IMR-90 (cell line): ENCODE results near the gene FBN1. TPM values are rescaled to one million over a fixed set of nuclear protein-coding genes. Genes with fewer than 3 reads are reported as not detected.

Source experiments
- ATAC-seq: fragments of 200-7000 bp; cut with Tn5 transposase; 2 replicates; pipeline ENCODE4 v1.9.1; 2020; ENCODE audit warnings: low read depth, mild to moderate bottlenecking, moderate library complexity
- BruUV-seq: library from RNA; stranded (reverse); fragments of 400-500 nt; replicated peaks from 2 replicates; lab custom pipeline; 2021; lab: Mats Ljungman, UMichigan
- CTCF ChIA-PET: fragments of 300-600 bp; formaldehyde crosslinking; extraction: SDS; loops from one replicate; lab custom pipeline; 2021; ENCODE audit warnings: antibody characterized with exemption; lab: Yijun Ruan, JAX
- POLR2A ChIA-PET: fragments of 300-600 bp; sonication (Branson Sonifier 250); formaldehyde crosslinking; loops from one replicate; lab custom pipeline; 2022; ENCODE audit warnings: antibody characterized with exemption; ENCODE audit not compliant: unreplicated experiment; lab: Charles Lee
- DNase-seq: peaks from one replicate; pipeline ENCODE4 v3.0.0; 2013
- H2AFZ ChIP-seq: replicated peaks from 2 replicates; pipeline ENCODE3; 2013; ENCODE audit warnings: low read length, mild to moderate bottlenecking; ENCODE audit not compliant: poor library complexity
- H2AK5ac ChIP-seq: 2 replicates; pipeline ENCODE4 v1.6.1; 2013; ENCODE audit warnings: low read depth, low read length, inconsistent platforms
- H2AK9ac ChIP-seq: replicated peaks from 2 replicates; pipeline ENCODE3; 2013; ENCODE audit warnings: mild to moderate bottlenecking, low read depth, low read length, moderate library complexity; ENCODE audit not compliant: poor library complexity
- H2BK120ac ChIP-seq: 2 replicates; pipeline ENCODE4 v1.6.1; 2013; ENCODE audit warnings: low read depth, low read length, inconsistent platforms
- H2BK15ac ChIP-seq: 3 replicates; pipeline ENCODE4 v1.6.1; 2013; ENCODE audit warnings: low read depth, low read length, inconsistent platforms
- H2BK20ac ChIP-seq: 2 replicates; pipeline ENCODE4 v1.6.1; 2013; ENCODE audit warnings: low read depth, mild to moderate bottlenecking, inconsistent platforms, low read length, moderate library complexity
- H2BK5ac ChIP-seq: 2 replicates; pipeline ENCODE4 v1.6.1; 2013; ENCODE audit warnings: mild to moderate bottlenecking, low read depth, low read length, inconsistent platforms; ENCODE audit not compliant: poor library complexity, severe bottlenecking
- H3K14ac ChIP-seq: replicated peaks from 2 replicates; pipeline ENCODE4 v1.6.1; 2013; ENCODE audit warnings: low read depth, low read length, inconsistent platforms
- H3K18ac ChIP-seq: 2 replicates; pipeline ENCODE4 v1.6.1; 2013; ENCODE audit warnings: low read depth, low read length, control low read depth
- H3K23ac ChIP-seq: 2 replicates; pipeline ENCODE4 v1.6.1; 2013; ENCODE audit warnings: low read depth, low read length, inconsistent platforms
- H3K27ac ChIP-seq: 2 replicates; pipeline ENCODE4 v1.5.1; 2013; ENCODE audit warnings: mild to moderate bottlenecking, control low read depth, low read length; ENCODE audit not compliant: insufficient read depth
- H3K27me3 ChIP-seq: 2 replicates; pipeline ENCODE4 v1.6.1; 2013; ENCODE audit warnings: low read length; ENCODE audit not compliant: control insufficient read depth, insufficient read depth
- H3K36me3 ChIP-seq: 2 replicates; pipeline ENCODE4 v1.6.1; 2013; ENCODE audit warnings: low read length, mixed read lengths; ENCODE audit not compliant: control insufficient read depth, insufficient read depth
- H3K4ac ChIP-seq: 2 replicates; pipeline ENCODE4 v1.6.1; 2013; ENCODE audit warnings: low read depth, low read length, inconsistent platforms
- H3K4me1 ChIP-seq: 2 replicates; pipeline ENCODE4 v1.6.1; 2013; ENCODE audit warnings: low read length, mixed read lengths; ENCODE audit not compliant: control insufficient read depth, insufficient read depth
- H3K4me2 ChIP-seq: 2 replicates; pipeline ENCODE4 v1.6.1; 2013; ENCODE audit warnings: low read depth, mild to moderate bottlenecking, control low read depth, low read length, moderate library complexity
- H3K4me3 ChIP-seq: 2 replicates; pipeline ENCODE4 v1.5.1; 2013; ENCODE audit warnings: low read depth, mild to moderate bottlenecking, control low read depth, low read length, moderate library complexity; ENCODE audit not compliant: insufficient read depth
- H3K56ac ChIP-seq: 2 replicates; pipeline ENCODE4 v1.6.1; 2013; ENCODE audit warnings: low read length, inconsistent platforms; ENCODE audit not compliant: insufficient read depth; ENCODE audit errors: extremely low read depth
- H3K79me1 ChIP-seq, 2 experiments: 2 replicates each; pipeline ENCODE4 v1.6.1; 2013; ENCODE audit warnings: low read length in 2 of 2, inconsistent platforms in 1 of 2, low read depth in 1 of 2
- H3K9ac ChIP-seq: 2 replicates; pipeline ENCODE4 v1.6.1; 2013; ENCODE audit warnings: low read depth, low read length, control low read depth
- H3K9me1 ChIP-seq: 2 replicates; pipeline ENCODE4 v1.6.1; 2013; ENCODE audit warnings: low read length, inconsistent platforms; ENCODE audit not compliant: insufficient read depth
- H3K9me3 ChIP-seq: 2 replicates; pipeline ENCODE4 v1.6.1; 2013; ENCODE audit warnings: low read length; ENCODE audit not compliant: control insufficient read depth, insufficient read depth
- H4K20me1 ChIP-seq: 2 replicates; pipeline ENCODE4 v1.6.1; 2013; ENCODE audit warnings: low read length, inconsistent platforms; ENCODE audit not compliant: insufficient read depth
- H4K5ac ChIP-seq: 2 replicates; pipeline ENCODE4 v1.6.1; 2013; ENCODE audit warnings: mild to moderate bottlenecking, low read depth, low read length, control low read depth
- H4K8ac ChIP-seq, 2 experiments: 2 replicates each; pipeline ENCODE4 v1.6.1; 2013; ENCODE audit warnings: low read depth in 2 of 2, low read length in 2 of 2, control low read depth in 1 of 2, inconsistent platforms in 1 of 2
- H4K91ac ChIP-seq: 2 replicates; pipeline ENCODE4 v1.6.1; 2013; ENCODE audit warnings: low read depth, low read length, inconsistent platforms; ENCODE audit not compliant: insufficient read depth
- CHD1 ChIP-seq: IDR thresholded peaks from 2 replicates; pipeline ENCODE4 v1.6.1; 2012; ENCODE audit warnings: low read depth, low read length, improper control_type of control experiment
- WGBS, 2 experiments: methylation state at CpG; one replicate each; pipeline versions ENCODE4 v1.1.5 to v1.1.7; 2013; ENCODE audit warnings: missing lambda C conversion rate in 2 of 2; ENCODE audit not compliant: insufficient read length in 1 of 2; ENCODE audit errors: extremely low coverage in 2 of 2; 5-methylcytosine and 5-hydroxymethylcytosine counted together
- dilution Hi-C: fragments of 300-500 bp; cut with HindIII; formaldehyde crosslinking; loops from one replicate; pipeline ENCODE4 v1.14.3; 2018; ENCODE audit warnings: low sequenced_read_pairs; ENCODE audit not compliant: unreplicated experiment
- in situ Hi-C: fragments of 300-500 bp; cut with MboI; formaldehyde crosslinking; loops from 3 replicates; pipeline ENCODE4 v1.14.3; 2019; ENCODE audit warnings: low sequenced_read_pairs, inconsistent platforms, mixed read lengths
- intact Hi-C: fragments of 100-400 bp; cut with micrococcal nuclease; formaldehyde crosslinking; loops from 2 replicates; pipeline ENCODE4 v1.10.0; 2022
- polyA plus RNA-seq, 3 experiments: library from polyadenylated mRNA; depleted of rRNA; stranded (reverse); fragments of >200 nt; gene quantifications; 2 replicates each; pipeline ENCODE4 v1.2.3, GENCODE V29; 2012; ENCODE audit warnings: low replicate concordance in 1 of 3
- total RNA-seq: library from RNA; depleted of rRNA; stranded (reverse); fragments of >200 nt; gene quantifications from 2 replicates; pipeline ENCODE4 v1.2.3, GENCODE V29; 2012

Gene FBN1
- total and polyA plus RNA-seq, 2 of the 4 experiments (the other 2 are of a cell fraction): 134 to 283 TPM

DNA sequence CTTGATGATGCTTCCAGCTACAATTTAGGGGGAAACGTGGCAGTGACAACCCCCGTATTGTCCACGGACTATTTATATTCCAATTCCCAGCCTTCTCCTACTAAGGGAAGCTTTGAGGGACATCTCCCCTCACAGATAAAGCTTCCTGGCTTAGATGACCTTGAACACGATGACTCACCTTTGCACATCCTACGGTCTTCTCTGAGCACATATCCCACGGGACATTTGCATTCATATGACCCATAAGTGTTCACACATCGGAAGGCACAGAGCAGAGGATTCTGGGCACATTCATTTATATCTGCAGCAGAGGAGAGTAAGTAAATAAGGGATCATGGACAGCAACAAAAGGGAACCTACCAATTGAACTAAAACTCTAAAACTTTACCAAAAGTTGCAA, 212.8 kb downstream of the FBN1 start:
- no peak overlapping the region for H2BK120ac ChIP-seq
- ChIA-PET POLR2A (no interaction called here), CTCF (no interaction called here)
- no peak overlapping the region for H3K4ac ChIP-seq
- no peak overlapping the region for H2BK5ac ChIP-seq
- H3K27me3 ChIP-seq: no peaks in the 10 kb centered on the region
- H4K91ac ChIP-seq: no peak overlapping the region
- H3K4me2 ChIP-seq: no peak overlapping the region
- no peak overlapping the region for H3K18ac ChIP-seq
- no peak overlapping the region for H2BK20ac ChIP-seq
- H3K36me3 ChIP-seq: peaks cover 65% of the 10 kb centered on the region
- no peak overlapping the region for H3K4me3 ChIP-seq
- no TSS peak for BruUV-seq
- H4K20me1 ChIP-seq: no peaks in the 10 kb centered on the region
- no peak overlapping the region for H3K27ac ChIP-seq
- peaks cover 8% of the 10 kb centered on the region for H3K4me1 ChIP-seq
- DNase-seq (no peak), ATAC-seq (no peak)
- no peak overlapping the region for H2BK15ac ChIP-seq
- peaks cover 27% of the 10 kb centered on the region for H3K9me1 ChIP-seq
- H3K9me3 ChIP-seq: no peaks in the 10 kb centered on the region
- H3K14ac ChIP-seq: no peak overlapping the region
- no peak overlapping the region for H3K56ac ChIP-seq
- no peak overlapping the region for H3K9ac ChIP-seq
- H2AFZ ChIP-seq: no peak overlapping the region
- no peak overlapping the region; the same call in 1 of the 2 replicates for H2AK5ac ChIP-seq
- no peak overlapping the region for H3K23ac ChIP-seq
- WGBS, 2 experiments: 100% methylated on average over 2 of the region's 7 CpGs; no CpG with 5 or more reads in 1 of the 2 experiments
- H4K8ac ChIP-seq: no peak overlapping the region
- dilution Hi-C loops: no loop called here
- in situ Hi-C loops: no loop called here
- H2AK9ac ChIP-seq: no peak overlapping the region
- H3K79me1 ChIP-seq: peaks cover 8 to 41% of the 10 kb centered on the region in 2 experiments; a peak in 3 of 4 replicates
- TF ChIP-seq CHD1: no peak
- intact Hi-C loops: no loop called here
- H4K5ac ChIP-seq: no peak overlapping the region
